Gastrocnemius medialis (tissue), 4 donors: ENCODE results near the gene KLHDC4. TPM values are rescaled to one million over a fixed set of nuclear protein-coding genes. Genes with fewer than 3 reads are reported as not detected.
A peak's percentile ranks its signal among the peaks of the same experiment; 100 is the strongest.
"Not testable (repeated sequence)": the region's sequence is repeated elsewhere in the genome, so short reads cannot be mapped to it uniquely, and the experiment has no call there.

Experiments used
- ATAC-seq, 2 donors: fragments of 150-250 bp; one replicate each; pipeline ENCODE4 v1.9.1; 2016
- DNase-seq, 2 donors: peaks; one replicate each; pipeline ENCODE4 v3.0.0-alpha.2; 2019
- H3K27ac ChIP-seq, 4 donors: fragments of 200-600 bp; sonication (generic); 1 replicate in 1 of 4; 2 replicates in 3 of 4; pipeline ENCODE4 v1.5.1; 2016 to 2018; ENCODE audit warnings: mild to moderate bottlenecking in 2 of 4, moderate library complexity in 1 of 4
- H3K27me3 ChIP-seq, 3 donors: fragments of 200-600 bp; sonication (generic) in 2 of 3; 1 replicate in 1 of 3; 2 replicates in 2 of 3; pipeline versions ENCODE4 v1.5.1 to v1.6.0; 2016 to 2019; ENCODE audit warnings: mild to moderate bottlenecking in 1 of 3, moderate library complexity in 1 of 3
- H3K36me3 ChIP-seq, 2 donors: fragments of 200-600 bp; sonication (generic) in 1 of 2; one replicate each; pipeline ENCODE4 v1.5.1; 2017 to 2018
- H3K4me1 ChIP-seq, 2 donors: fragments of 200-600 bp; sonication (generic) in 1 of 2; one replicate each; pipeline ENCODE4 v1.5.1; 2016 to 2017; ENCODE audit warnings: mild to moderate bottlenecking in 2 of 2
- H3K4me3 ChIP-seq, 4 donors: fragments of 200-600 bp; sonication (generic) in 3 of 4; 1 replicate in 1 of 4; 2 replicates in 3 of 4; pipeline ENCODE4 v1.5.1; 2016 to 2019; ENCODE audit warnings: mild to moderate bottlenecking in 2 of 4
- H3K9me3 ChIP-seq, 3 donors: fragments of 200-600 bp; sonication (generic) in 2 of 3; 1 replicate in 1 of 3; 2 replicates in 2 of 3; pipeline ENCODE4 v1.5.1; 2016 to 2019
- CTCF ChIP-seq, 5 experiments: fragments of 450-650 bp in 3 of 5; fragments of 200-600 bp in 2 of 5; sonication (generic) in 2 of 5; IDR thresholded peaks in 4 of 5; conservative IDR thresholded peaks in 1 of 5; 1 replicate in 4 of 5; 2 replicates in 1 of 5; pipeline ENCODE4 v1.5.1; 2016 to 2019; ENCODE audit warnings: antibody characterized with exemption in 5 of 5, mild to moderate bottlenecking in 3 of 5, moderate library complexity in 3 of 5
- POLR2A ChIP-seq, 2 donors: fragments of 450-650 bp; IDR thresholded peaks; one replicate each; pipeline ENCODE4 v1.6.1; 2017; ENCODE audit warnings: antibody characterized with exemption in 2 of 2, mild to moderate bottlenecking in 2 of 2, moderate library complexity in 2 of 2
- in situ Hi-C, 4 donors: fragments of 200-750 bp; cut with MboI; loops; one replicate each; pipeline versions ENCODE4 v1.15.0 to v1.8.0; 2017; ENCODE audit warnings: low sequenced_read_pairs in 4 of 4
- intact Hi-C: fragments of 100-400 bp; cut with DNase I; formaldehyde crosslinking; loops from one replicate; pipeline ENCODE4 v1.15.1; 2023; ENCODE audit warnings: low total_unique reads
- total RNA-seq, 4 donors: library from RNA; depleted of rRNA; stranded (reverse); fragments of >200 nt; gene quantifications; one replicate each; pipeline versions ENCODE4 v1.1.0 to v1.2.3, GENCODE V29; 2016

Gene KLHDC4
- total RNA-seq, 4 donors from 2014 or later, result 8.2 to 12.7 (median 10.4) TPM

DNA sequence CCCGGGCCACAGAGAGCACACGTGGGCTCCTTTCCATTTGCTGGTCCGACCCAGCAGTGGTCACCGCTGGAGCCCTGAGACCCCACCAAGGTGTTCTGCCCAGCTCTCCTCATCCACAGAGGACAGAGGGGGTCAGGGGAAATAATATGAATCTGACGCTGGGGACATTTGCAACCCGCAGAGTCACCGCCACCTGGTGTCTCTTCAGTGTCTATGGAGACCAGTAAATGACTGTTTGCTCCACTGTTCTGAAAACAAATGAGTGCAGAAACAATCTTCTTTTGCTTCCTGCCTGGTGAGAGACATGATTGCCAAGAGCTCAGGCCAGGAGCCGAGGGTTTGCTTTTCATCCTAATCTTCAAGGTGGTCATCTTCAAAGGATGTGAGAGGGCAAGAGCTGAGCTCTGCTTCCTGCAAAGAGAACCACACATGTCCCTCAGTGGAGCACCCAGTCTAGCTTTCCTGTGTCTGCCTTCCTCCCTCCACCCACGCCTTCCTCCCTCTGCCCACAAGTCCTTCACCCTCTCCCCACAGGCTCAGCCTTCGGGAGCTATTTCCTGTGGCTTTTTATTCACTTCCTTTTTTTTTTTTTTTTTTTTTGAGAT, 14.7 kb upstream of the KLHDC4 start:
- DNase-seq, result no peak
- ATAC-seq, result no peak
- Histone ChIP-seq H3K36me3 (no peaks in the 10 kb centered on the region), H3K27ac (no peak overlapping the region), H3K4me3 (no peak overlapping the region), H3K27me3 (peaks cover 0 to 4% (median 0%) of the 10 kb centered on the region in 3 donors), H3K4me1 (peaks cover 5 to 10% of the 10 kb centered on the region in 2 donors), H3K9me3 (no peaks in the 10 kb centered on the region)
- in situ Hi-C loops, result loop anchor here in 2 of 4 donors (10.0 to 25.0 kb wide), 2 partner anchors 94 to 107 kb away; no protein-coding TSS in a partner anchor
- intact Hi-C loops, result no loop called here
- TF ChIP-seq POLR2A (IDR thresholded peaks at IDR 0.05) (no peak), CTCF (IDR thresholded peaks at IDR 0.05 in 4 of 5, conservative IDR thresholded peaks at IDR 0.05 in 1 of 5) (no peak)

GRCh38 chr16:87778830-87779579, 13.2 kb upstream of the KLHDC4 start:
- intact Hi-C loops (loop anchor here (1.0 to 5.0 kb wide), 3 partner anchors 38 to 130 kb away; no protein-coding TSS in a partner anchor), in situ Hi-C loops (loop anchor here in 3 of 4 donors (10.0 to 25.0 kb wide), 4 partner anchors 96 to 194 kb away; no protein-coding TSS in a partner anchor)
- ATAC-seq (peak; percentile 79 to 90), DNase-seq (peak; percentile 67 to 84)
- peaks cover 5 to 10% of the 10 kb centered on the region in 2 donors for H3K4me1 ChIP-seq
- H3K9me3 ChIP-seq, result no peaks in the 10 kb centered on the region
- TF ChIP-seq CTCF (IDR thresholded peaks at IDR 0.05 in 4 of 5, conservative IDR thresholded peaks at IDR 0.05 in 1 of 5) (peak; percentile 96 to 100 (median 97)), POLR2A (IDR thresholded peaks at IDR 0.05) (no peak)
- H3K36me3 ChIP-seq, result no peaks in the 10 kb centered on the region
- peak overlapping the region in 2 of 4 donors; percentile 15 to 21 for H3K27ac ChIP-seq
- no peak overlapping the region for H3K4me3 ChIP-seq
- peaks cover 0 to 3% (median 0%) of the 10 kb centered on the region in 3 donors for H3K27me3 ChIP-seq

GRCh38 chr16:87778476-87778829, 12.7 kb upstream of the KLHDC4 start:
- Histone ChIP-seq H3K4me1 (peaks cover 5 to 10% of the 10 kb centered on the region in 2 donors), H3K4me3 (no peak overlapping the region), H3K36me3 (no peaks in the 10 kb centered on the region), H3K27ac (peak overlapping the region in 1 of 4 donors; percentile 21), H3K9me3 (no peaks in the 10 kb centered on the region), H3K27me3 (no peaks in the 10 kb centered on the region)
- in situ Hi-C loops, result loop anchor here in 3 of 4 donors (10.0 to 25.0 kb wide), 4 partner anchors 96 to 194 kb away; no protein-coding TSS in a partner anchor
- intact Hi-C loops, result loop anchor here (5.0 kb wide), 1 partner anchor 39 kb away; no protein-coding TSS in a partner anchor
- ATAC-seq (peak in 1 of 2 donors; percentile 14), DNase-seq (no peak)
- TF ChIP-seq POLR2A (IDR thresholded peaks at IDR 0.05) (no peak), CTCF (IDR thresholded peaks at IDR 0.05 in 4 of 5, conservative IDR thresholded peaks at IDR 0.05 in 1 of 5) (no peak)

- H3K27me3 ChIP-seq, DNase-seq, H3K4me1 ChIP-seq, H3K9me3 ChIP-seq, H3K4me3 ChIP-seq, H3K27ac ChIP-seq, intact Hi-C loops, ATAC-seq, H3K36me3 ChIP-seq: not testable (repeated sequence)
- in situ Hi-C loops, result loop anchor here in 3 of 4 donors (5.0 to 25.0 kb wide), 6 partner anchors 98 to 788 kb away; partner anchors contain the start of genes FBXO31 (in 1 of the 3), MAP1LC3B (in 1 of the 3) and ZC3H18 (in 1 of the 3)
These were observed 8.1 kb upstream of the KLHDC4 start for GRCh38 chr16:87773836-87774235.

DNA sequence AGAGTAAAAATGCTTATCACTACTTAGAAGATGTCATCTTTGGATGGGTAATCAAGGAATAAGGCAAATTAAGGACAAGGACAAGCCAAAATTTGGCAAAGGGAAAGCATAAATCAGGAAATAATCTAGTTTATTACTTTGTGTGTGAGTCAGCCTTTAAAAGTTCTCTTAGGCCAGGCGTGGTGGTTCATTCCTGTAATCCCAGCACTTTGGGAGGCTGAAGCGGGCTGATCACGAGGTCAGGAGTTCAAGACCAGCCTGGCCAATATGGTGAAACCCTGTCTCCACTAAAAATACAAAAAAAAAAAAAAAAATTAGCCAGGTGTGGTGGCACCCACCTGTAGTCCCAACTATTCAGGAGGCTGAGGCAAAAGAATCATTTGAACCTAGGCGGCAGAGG, 1.7 kb upstream of the KLHDC4 start:
- H3K4me1 ChIP-seq, ATAC-seq, H3K27me3 ChIP-seq, H3K27ac ChIP-seq, H3K9me3 ChIP-seq, DNase-seq, H3K4me3 ChIP-seq: not testable (repeated sequence)
- intact Hi-C loops (loop anchor here (5.0 kb wide), 2 partner anchors 185 to 350 kb away; partner anchors contain the start of gene BANP), in situ Hi-C loops (loop anchor here in 2 of 4 donors (25.0 kb wide), 2 partner anchors 380 to 795 kb away; partner anchors contain the start of genes FBXO31 (in 1 of the 2), MAP1LC3B (in 1 of the 2) and ZC3H18 (in 1 of the 2))
- H3K36me3 ChIP-seq, result peaks cover 0 to 18% of the 10 kb centered on the region in 2 donors
